AG04449 (cell line): ENCODE measurements around the gene CAPG.

ENCODE experiments used
- CTCF ChIA-PET: fragments of 350-600 bp; formaldehyde crosslinking; extraction: SDS; loops from one replicate; lab custom pipeline; 2021; ENCODE audit warnings: antibody characterized with exemption; lab: Yijun Ruan, JAX
- POLR2A ChIA-PET: fragments of 400-600, 350-600 bp; formaldehyde crosslinking; extraction: SDS; loops from one replicate; lab custom pipeline; 2020; ENCODE audit warnings: antibody characterized with exemption, inconsistent platforms; lab: Yijun Ruan, JAX
- DNase-seq: peaks from one replicate; pipeline ENCODE4 v3.0.0-alpha.2; 2010; ENCODE audit warnings: low read depth, low spot score
- H3K4me3 ChIP-seq: 2 replicates; pipeline ENCODE4 v1.5.1; 2011; ENCODE audit warnings: low read depth, mild to moderate bottlenecking, control low read depth, low read length
- CTCF ChIP-seq: IDR thresholded peaks from one replicate; pipeline ENCODE4 v1.5.1; 2011; ENCODE audit warnings: mild to moderate bottlenecking, moderate library complexity, low read length, control low read depth, inconsistent platforms; ENCODE audit not compliant: insufficient read depth; ENCODE audit errors: missing control alignments

Gene CAPG

GRCh38 chr2:85455552-85456090 lies 45.5 kb upstream of the CAPG start:
- ChIA-PET POLR2A (interaction anchor here (0.8 kb wide), 1 partner anchor 84 kb away, joined by 3 read pairs; the partner anchor contains the start of gene MAT2A), CTCF (interaction anchor here (1.3 kb wide), 1 partner anchor 36 kb away, joined by 4 read pairs; no protein-coding TSS in a partner anchor)
- DNase-seq = no peak
- TF ChIP-seq CTCF = no peak
- no peak overlapping the region for H3K4me3 ChIP-seq

- DNase-seq = no peak
- TF ChIP-seq CTCF = no peak
- ChIA-PET POLR2A (no interaction called here), CTCF (interaction anchor here (1.1 kb wide), 1 partner anchor 10 kb away, joined by 3 read pairs; no protein-coding TSS in a partner anchor)
- H3K4me3 ChIP-seq = no peak overlapping the region
Observed at GRCh38 chr2:85453571-85453970, 43.4 kb upstream of the CAPG start.

DNA sequence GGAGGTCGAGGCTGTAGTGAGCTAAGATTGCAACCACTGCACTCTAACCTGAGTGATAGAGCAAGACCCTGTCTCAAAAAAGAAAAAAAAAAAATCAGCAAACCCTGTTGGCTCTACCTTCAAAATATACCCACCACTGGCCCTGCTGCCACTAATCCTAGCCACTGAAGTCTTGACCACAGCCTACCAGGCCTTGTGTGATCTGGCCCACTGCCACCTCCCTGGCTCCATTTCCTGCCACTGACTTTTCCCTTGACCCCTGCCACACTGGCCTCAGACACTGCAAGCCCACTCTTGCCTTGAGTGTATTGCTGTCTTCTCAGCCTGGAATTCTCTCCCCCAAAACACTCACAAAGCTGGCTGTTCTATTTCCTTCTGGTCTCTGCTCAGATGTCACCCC lies 42.1 kb upstream of the CAPG start:
- H3K4me3 ChIP-seq = no peak overlapping the region
- ChIA-PET CTCF (no interaction called here), POLR2A (no interaction called here)

GRCh38 chr2:85449214-85449588 lies 39.0 kb upstream of the CAPG start:
- H3K4me3 ChIP-seq = no peak overlapping the region
- no peak for DNase-seq
- ChIA-PET POLR2A (interaction anchor here (1.4 kb wide), 1 partner anchor 90 kb away, joined by 5 read pairs; the partner anchor contains the start of gene MAT2A), CTCF (interaction anchor here (34.9 kb wide), 1 partner anchor 99 kb away, joined by 922 read pairs; the partner anchor contains the start of genes GGCX and MAT2A)
- TF ChIP-seq CTCF = no peak

More for the DNA sequence above, 42.1 kb upstream of the CAPG start:
- no peak for DNase-seq
- TF ChIP-seq CTCF = no peak

DNA sequence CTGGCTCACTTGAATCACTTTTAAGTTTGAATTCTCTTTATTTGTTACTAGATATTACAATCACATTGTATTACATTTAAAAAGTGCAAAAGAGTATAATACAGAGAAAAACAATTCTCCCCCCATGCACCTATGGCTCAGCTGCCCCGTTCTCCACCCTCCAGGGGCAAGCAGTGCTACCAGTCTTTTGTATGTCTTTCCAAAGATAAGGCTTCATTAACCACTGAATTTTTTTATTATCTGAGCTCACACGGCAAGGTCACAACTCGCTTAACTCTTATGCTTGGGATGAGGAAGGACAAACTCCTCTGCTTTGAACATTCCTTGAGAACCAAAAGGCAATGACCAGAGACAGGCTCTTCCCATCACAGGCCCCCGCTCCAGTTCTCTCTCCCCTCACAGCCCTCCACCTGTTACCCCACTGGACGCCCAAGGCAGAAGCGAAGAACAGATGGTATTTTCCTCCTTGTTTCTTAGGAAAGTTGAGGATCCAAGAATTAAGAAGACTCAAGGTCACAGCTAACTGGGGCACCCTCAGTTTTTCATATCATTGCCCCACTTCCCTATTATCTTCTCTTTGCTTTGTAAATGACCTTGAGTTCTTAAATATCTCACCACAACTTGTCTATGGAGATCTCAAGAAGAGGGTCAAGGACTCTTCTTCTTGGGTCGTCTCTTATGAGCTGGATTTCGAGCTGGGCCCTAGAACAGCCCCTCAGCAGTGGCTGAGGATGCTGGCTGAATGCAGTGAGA lies 38.5 kb upstream of the CAPG start:
- ChIA-PET CTCF (interaction anchor here (0.6 to 34.9 kb wide), 2 partner anchors 14 to 99 kb away, joined by 3 to 922 read pairs; partner anchors contain the start of genes GGCX and MAT2A), POLR2A (interaction anchor here (1.4 kb wide), 1 partner anchor 90 kb away, joined by 5 read pairs; the partner anchor contains the start of gene MAT2A)
- no peak for TF ChIP-seq CTCF
- DNase-seq = no peak
- no peak overlapping the region for H3K4me3 ChIP-seq

GRCh38 chr2:85447222-85447585 lies 37.0 kb upstream of the CAPG start:
- H3K4me3 ChIP-seq = no peak overlapping the region
- ChIA-PET CTCF (interaction anchor here (34.9 kb wide), 1 partner anchor 101 kb away, joined by 922 read pairs; the partner anchor contains the start of genes GGCX and MAT2A), POLR2A (interaction anchor here (3.7 kb wide), 1 partner anchor 93 kb away, joined by 45 read pairs; the partner anchor contains the start of gene MAT2A)
- DNase-seq = no peak
- TF ChIP-seq CTCF = no peak
